ENCODE measurements around the gene STX17. TPM values are rescaled to one million over a fixed set of nuclear protein-coding genes. Genes with fewer than 3 reads are reported as not detected.

Gene STX17
- total and polyA plus RNA-seq, 4 experiments from 2014 or later = 18.8 to 61.5 (median 41.1) TPM

DNA sequence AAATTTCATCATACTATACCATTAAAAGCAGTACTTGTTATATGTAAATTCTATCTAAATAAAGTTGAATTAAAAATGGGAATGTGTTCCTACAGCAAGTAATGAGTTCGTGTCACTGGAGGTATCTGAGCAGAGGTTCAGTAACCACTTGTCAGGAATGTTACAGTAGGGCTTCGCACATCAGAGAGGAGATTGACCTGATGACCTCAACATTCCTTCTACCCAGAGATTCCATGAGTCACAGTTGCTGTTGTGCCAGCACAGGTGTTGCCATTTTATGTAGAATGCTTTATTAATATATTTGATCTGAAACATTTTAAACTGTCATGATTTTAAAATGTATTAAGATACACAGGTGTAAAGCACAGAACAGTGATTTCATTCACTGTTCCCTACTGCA, 60.3 kb downstream of the STX17 start:
- peaks cover 25% of the 10 kb centered on the region for H3K36me3 ChIP-seq (ENCODE audit: insufficient read depth, low read length)
- no peak overlapping the region for H3K27ac ChIP-seq (ENCODE audit: low read depth, low read length)
- H3K4me3 ChIP-seq (ENCODE audit: low read length in 2 of 2) = no peak overlapping the region
- DNase-seq = no peak
- H3K36me3 Mint-ChIP-seq = peaks cover 59 to 64% of the 10 kb centered on the region in 2 donors
- intact Hi-C loops (cut with micrococcal nuclease) = no loop called here
- no peaks in the 10 kb centered on the region for H3K27me3 ChIP-seq (ENCODE audit: insufficient read depth, low read length)
- no peaks in the 10 kb centered on the region for H3K9me3 Mint-ChIP-seq
- no peaks in the 10 kb centered on the region for H3K9me3 ChIP-seq (ENCODE audit: control insufficient read depth in 1 of 2, low read length in 2 of 2)
- ChIA-PET CTCF (ENCODE audit: partially characterized antibody) (no interaction called here), POLR2A (ENCODE audit: partially characterized antibody) (no interaction called here)
- H3K4me1 ChIP-seq (ENCODE audit: insufficient read depth, low read length) = no peaks in the 10 kb centered on the region
- peaks cover 0 to 3% (median 0%) of the 10 kb centered on the region in 4 donors for H3K4me1 Mint-ChIP-seq
- H3K27ac Mint-ChIP-seq = peak overlapping the region in 1 of 7 donors; percentile 43
- no peak overlapping the region for H3K4me3 Mint-ChIP-seq
- H3K27me3 Mint-ChIP-seq = no peaks in the 10 kb centered on the region

DNA sequence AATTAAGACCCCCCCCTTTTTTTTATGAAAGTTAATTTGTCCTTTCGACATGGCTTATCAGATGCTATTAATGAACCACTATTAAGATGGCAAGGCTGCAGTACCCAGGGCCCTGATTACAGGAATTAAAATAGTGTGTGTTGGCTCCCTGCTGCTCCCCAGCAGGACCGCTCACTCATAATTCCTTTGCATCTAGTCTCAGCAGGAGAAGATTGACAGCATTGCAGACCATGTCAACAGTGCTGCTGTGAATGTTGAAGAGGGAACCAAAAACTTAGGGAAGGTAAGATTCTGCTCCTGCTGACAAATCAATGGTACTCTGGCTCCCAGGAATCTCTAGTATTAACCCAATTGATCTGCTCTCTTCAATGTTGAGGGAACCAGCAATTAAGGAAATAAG, 61.0 kb downstream of the STX17 start:
- peaks cover 55 to 60% of the 10 kb centered on the region in 2 donors for H3K36me3 Mint-ChIP-seq
- no peak overlapping the region for H3K4me3 Mint-ChIP-seq

DNA sequence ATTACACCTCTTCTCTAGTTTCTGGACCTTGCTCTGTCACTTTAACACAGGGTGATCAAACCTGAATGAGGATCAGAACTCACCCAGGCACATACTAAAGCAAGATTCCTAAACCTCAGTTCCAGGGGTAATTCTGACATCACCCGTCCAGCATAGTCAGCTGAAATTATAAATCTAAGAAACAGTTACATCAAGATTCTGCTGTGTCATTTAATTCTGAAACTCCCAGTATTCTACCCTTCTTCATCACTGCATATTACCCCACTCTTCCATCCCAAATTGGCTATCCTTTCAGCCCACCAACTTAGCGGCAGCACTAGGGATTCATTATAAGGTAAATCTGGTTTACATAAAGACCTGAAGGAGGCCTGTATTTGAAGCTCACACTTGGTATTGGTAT, 64.0 kb downstream of the STX17 start:
- H3K9me3 ChIP-seq (ENCODE audit: control insufficient read depth in 1 of 2, low read length in 2 of 2) = no peaks in the 10 kb centered on the region
- Mint-ChIP-seq H3K27ac (peak overlapping the region in 2 of 7 donors; percentile 14 to 42), H3K9me3 (no peaks in the 10 kb centered on the region), H3K4me1 (peaks cover 0 to 3% (median 0%) of the 10 kb centered on the region in 4 donors), H3K36me3 (peaks cover 43 to 52% of the 10 kb centered on the region in 2 donors), H3K27me3 (no peaks in the 10 kb centered on the region), H3K4me3 (no peak overlapping the region)
- H3K4me1 ChIP-seq (ENCODE audit: insufficient read depth, low read length) = no peaks in the 10 kb centered on the region
- CTCF ChIA-PET (ENCODE audit: partially characterized antibody) = interaction anchor here (1.8 kb wide), 1 partner anchor 11 kb away, joined by 3 read pairs; no protein-coding TSS in a partner anchor
- peaks cover 21% of the 10 kb centered on the region for H3K36me3 ChIP-seq (ENCODE audit: insufficient read depth, low read length)
- no peak overlapping the region for H3K4me3 ChIP-seq (ENCODE audit: low read length in 2 of 2)
- POLR2A ChIA-PET (ENCODE audit: partially characterized antibody) = no interaction called here
- DNase-seq = no peak
- intact Hi-C loops (cut with micrococcal nuclease) = no loop called here
- H3K27me3 ChIP-seq (ENCODE audit: insufficient read depth, low read length) = no peaks in the 10 kb centered on the region
- no peak overlapping the region for H3K27ac ChIP-seq (ENCODE audit: low read depth, low read length)

More for the DNA sequence above, 61.0 kb downstream of the STX17 start:
- intact Hi-C loops (cut with micrococcal nuclease) = no loop called here
- H3K27me3 ChIP-seq (ENCODE audit: insufficient read depth, low read length) = no peaks in the 10 kb centered on the region
- no peak overlapping the region for H3K4me3 ChIP-seq (ENCODE audit: low read length in 2 of 2)
- ChIA-PET CTCF (ENCODE audit: partially characterized antibody) (no interaction called here), POLR2A (ENCODE audit: partially characterized antibody) (no interaction called here)
- H3K9me3 ChIP-seq (ENCODE audit: control insufficient read depth in 1 of 2, low read length in 2 of 2) = no peaks in the 10 kb centered on the region
- H3K36me3 ChIP-seq (ENCODE audit: insufficient read depth, low read length) = peaks cover 25% of the 10 kb centered on the region
- no peak overlapping the region for H3K27ac ChIP-seq (ENCODE audit: low read depth, low read length)
- H3K9me3 Mint-ChIP-seq = no peaks in the 10 kb centered on the region
- no peaks in the 10 kb centered on the region for H3K27me3 Mint-ChIP-seq
- no peaks in the 10 kb centered on the region for H3K4me1 ChIP-seq (ENCODE audit: insufficient read depth, low read length)
- DNase-seq = no peak
- peaks cover 0 to 3% (median 0%) of the 10 kb centered on the region in 4 donors for H3K4me1 Mint-ChIP-seq
- H3K27ac Mint-ChIP-seq = peak overlapping the region in 5 of 7 donors; percentile 24 to 65 (median 60)

DNA sequence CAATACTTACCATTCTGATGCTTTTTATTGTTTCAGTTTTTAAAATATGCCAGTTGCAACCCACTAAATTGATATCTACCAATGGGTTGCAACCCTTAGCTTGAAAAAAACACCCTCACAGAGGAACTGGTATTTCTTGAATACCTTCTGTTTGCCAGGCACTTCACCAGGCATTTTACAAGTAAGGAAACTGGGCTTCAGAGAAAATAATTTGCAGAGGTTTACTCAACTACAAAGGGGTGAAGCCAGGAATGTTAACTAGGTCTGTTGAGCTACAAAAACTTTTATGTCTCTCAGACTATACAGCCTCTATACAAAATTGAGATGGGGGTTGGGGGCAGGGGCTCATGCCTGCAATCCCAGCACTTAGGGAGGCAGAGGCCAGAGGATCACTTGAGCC, 65.0 kb downstream of the STX17 start:
- no peak for DNase-seq
- intact Hi-C loops (cut with micrococcal nuclease) = no loop called here
- Histone ChIP-seq H3K4me1 (ENCODE audit: insufficient read depth, low read length) (no peaks in the 10 kb centered on the region), H3K4me3 (ENCODE audit: low read length in 2 of 2) (no peak overlapping the region), H3K9me3 (ENCODE audit: control insufficient read depth in 1 of 2, low read length in 2 of 2) (no peaks in the 10 kb centered on the region), H3K27ac (ENCODE audit: low read depth, low read length) (no peak overlapping the region), H3K27me3 (ENCODE audit: insufficient read depth, low read length) (no peaks in the 10 kb centered on the region), H3K36me3 (ENCODE audit: insufficient read depth, low read length) (peaks cover 21% of the 10 kb centered on the region)
- no peak overlapping the region for H3K27ac Mint-ChIP-seq
- ChIA-PET CTCF (ENCODE audit: partially characterized antibody) (interaction anchor here (0.7 to 1.8 kb wide), 3 partner anchors 10 to 147 kb away, joined by 3 read pairs; no protein-coding TSS in a partner anchor), POLR2A (ENCODE audit: partially characterized antibody) (no interaction called here)
- peaks cover 44 to 54% of the 10 kb centered on the region in 2 donors for H3K36me3 Mint-ChIP-seq
- no peak overlapping the region for H3K4me3 Mint-ChIP-seq
- H3K27me3 Mint-ChIP-seq = no peaks in the 10 kb centered on the region
- no peaks in the 10 kb centered on the region for H3K9me3 Mint-ChIP-seq
- no peaks in the 10 kb centered on the region for H3K4me1 Mint-ChIP-seq

DNA sequence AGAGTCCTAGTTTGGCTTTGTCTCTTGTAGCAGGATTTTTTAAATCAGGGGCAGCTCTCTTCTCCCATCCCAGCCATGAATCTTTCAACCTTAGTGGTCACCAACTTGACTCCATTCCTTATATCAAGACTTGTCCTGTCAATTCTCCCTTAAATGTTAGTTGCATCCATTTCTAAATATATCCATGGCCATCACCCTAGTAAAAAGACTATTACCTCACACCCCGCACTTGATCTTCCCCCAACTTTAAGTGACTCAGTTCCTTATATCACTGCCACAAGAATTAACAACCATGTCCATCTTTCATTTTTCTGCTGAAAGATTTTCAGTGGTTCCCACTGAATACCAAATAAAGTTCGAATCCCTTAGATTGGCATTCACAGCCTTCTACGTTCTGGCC, 67.0 kb downstream of the STX17 start:
- H3K27me3 ChIP-seq (ENCODE audit: insufficient read depth, low read length) = no peaks in the 10 kb centered on the region
- ChIA-PET CTCF (ENCODE audit: partially characterized antibody) (no interaction called here), POLR2A (ENCODE audit: partially characterized antibody) (no interaction called here)
- H3K9me3 ChIP-seq (ENCODE audit: control insufficient read depth in 1 of 2, low read length in 2 of 2) = no peaks in the 10 kb centered on the region
- peaks cover 20% of the 10 kb centered on the region for H3K36me3 ChIP-seq (ENCODE audit: insufficient read depth, low read length)
- H3K4me1 ChIP-seq (ENCODE audit: insufficient read depth, low read length) = no peaks in the 10 kb centered on the region
- Mint-ChIP-seq H3K36me3 (peaks cover 37 to 41% of the 10 kb centered on the region in 2 donors), H3K4me3 (no peak overlapping the region), H3K9me3 (no peaks in the 10 kb centered on the region), H3K4me1 (peaks cover 0 to 4% (median 0%) of the 10 kb centered on the region in 4 donors), H3K27ac (no peak overlapping the region), H3K27me3 (no peaks in the 10 kb centered on the region)
- no peak overlapping the region for H3K4me3 ChIP-seq (ENCODE audit: low read length in 2 of 2)
- no peak for DNase-seq
- H3K27ac ChIP-seq (ENCODE audit: low read depth, low read length) = no peak overlapping the region
- intact Hi-C loops (cut with micrococcal nuclease) = no loop called here

DNA sequence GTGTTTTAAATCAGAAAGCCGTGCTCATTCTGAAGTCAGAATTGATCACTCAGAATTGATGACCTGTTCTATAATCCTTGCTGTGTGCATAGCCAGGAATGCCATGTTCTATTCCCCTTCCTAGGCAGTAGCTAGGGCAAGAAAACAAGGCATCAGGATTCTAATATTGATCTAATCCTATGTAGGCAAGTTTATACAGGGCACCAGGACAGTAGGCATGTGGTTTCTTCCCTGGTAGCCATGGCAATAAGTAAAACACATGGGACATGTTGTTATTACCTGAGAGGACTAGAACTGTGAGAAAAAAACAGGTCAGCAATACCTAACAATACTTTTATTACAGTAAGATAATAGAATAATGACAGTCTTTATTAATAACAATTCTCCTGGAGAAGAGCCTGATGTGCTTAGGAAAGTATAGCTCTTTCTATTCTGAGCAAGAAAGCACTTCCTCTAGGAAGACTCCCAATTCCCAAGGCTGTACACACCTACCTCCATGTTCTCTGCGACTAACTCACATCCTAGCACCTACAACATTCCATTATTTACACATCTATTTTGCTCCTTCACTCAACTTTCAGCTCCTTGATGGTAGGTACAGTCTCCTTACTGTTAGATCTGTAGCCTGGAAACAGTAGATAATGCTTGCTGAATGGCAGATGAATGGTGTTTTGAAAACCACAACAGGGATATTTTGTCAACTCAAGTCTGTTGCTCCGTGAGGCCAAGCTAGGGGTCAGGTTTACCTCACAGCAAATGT, 70.8 kb downstream of the STX17 start:
- H3K36me3 ChIP-seq (ENCODE audit: insufficient read depth, low read length) = peaks cover 5% of the 10 kb centered on the region
- no peaks in the 10 kb centered on the region for H3K27me3 Mint-ChIP-seq
- no peak overlapping the region for H3K27ac ChIP-seq (ENCODE audit: low read depth, low read length)
- H3K4me3 Mint-ChIP-seq = no peak overlapping the region
- H3K27ac Mint-ChIP-seq = peak overlapping the region in 3 of 7 donors; percentile 37 to 43 (median 38)
- CTCF ChIA-PET (ENCODE audit: partially characterized antibody) = interaction anchor here (1.2 to 1.7 kb wide), 2 partner anchors 11 to 153 kb away, joined by 3 to 6 read pairs; no protein-coding TSS in a partner anchor
- no peak for DNase-seq
- H3K27me3 ChIP-seq (ENCODE audit: insufficient read depth, low read length) = no peaks in the 10 kb centered on the region
- no peaks in the 10 kb centered on the region for H3K9me3 Mint-ChIP-seq
- POLR2A ChIA-PET (ENCODE audit: partially characterized antibody) = no interaction called here
- no peaks in the 10 kb centered on the region for H3K9me3 ChIP-seq (ENCODE audit: control insufficient read depth in 1 of 2, low read length in 2 of 2)
- peaks cover 0 to 4% (median 0%) of the 10 kb centered on the region in 4 donors for H3K4me1 Mint-ChIP-seq
- no peak overlapping the region for H3K4me3 ChIP-seq (ENCODE audit: low read length in 2 of 2)
- intact Hi-C loops (cut with micrococcal nuclease) = no loop called here
- no peaks in the 10 kb centered on the region for H3K4me1 ChIP-seq (ENCODE audit: insufficient read depth, low read length)
- H3K36me3 Mint-ChIP-seq = peaks cover 20 to 32% of the 10 kb centered on the region in 2 donors

DNA sequence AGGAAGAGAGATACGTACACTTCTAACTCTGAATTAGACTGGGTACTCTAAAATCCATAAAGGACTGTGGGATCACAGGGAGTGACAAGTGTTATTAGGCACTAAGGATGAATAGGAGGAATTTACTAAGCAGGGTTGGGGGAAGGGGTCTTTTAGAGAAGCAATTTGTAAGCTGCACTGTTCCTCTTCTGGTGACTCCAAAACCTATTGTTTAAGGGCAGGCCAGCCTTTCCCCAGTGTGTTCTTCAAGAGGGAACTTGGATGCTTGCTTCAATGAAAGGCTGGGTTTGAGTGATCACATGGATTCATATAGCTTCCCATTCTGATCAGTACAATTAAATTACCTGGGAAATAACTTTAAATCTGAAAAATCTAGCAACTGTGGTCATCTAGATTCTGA, 71.8 kb downstream of the STX17 start:
- Mint-ChIP-seq H3K36me3 (peaks cover 20 to 35% of the 10 kb centered on the region in 2 donors), H3K27ac (peak overlapping the region in 2 of 7 donors; percentile 73 to 76), H3K27me3 (no peaks in the 10 kb centered on the region), H3K9me3 (no peaks in the 10 kb centered on the region), H3K4me3 (no peak overlapping the region), H3K4me1 (peaks cover 0 to 4% (median 0%) of the 10 kb centered on the region in 4 donors)
- H3K9me3 ChIP-seq (ENCODE audit: control insufficient read depth in 1 of 2, low read length in 2 of 2) = no peaks in the 10 kb centered on the region
- CTCF ChIA-PET (ENCODE audit: partially characterized antibody) = interaction anchor here (1.0 to 1.7 kb wide), 4 partner anchors 10 to 154 kb away, joined by 3 to 6 read pairs (median 3); no protein-coding TSS in a partner anchor
- POLR2A ChIA-PET (ENCODE audit: partially characterized antibody) = no interaction called here
- intact Hi-C loops (cut with micrococcal nuclease) = no loop called here
- H3K4me3 ChIP-seq (ENCODE audit: low read length in 2 of 2) = no peak overlapping the region
- H3K27me3 ChIP-seq (ENCODE audit: insufficient read depth, low read length) = no peaks in the 10 kb centered on the region
- no peak for DNase-seq
- no peaks in the 10 kb centered on the region for H3K4me1 ChIP-seq (ENCODE audit: insufficient read depth, low read length)
- no peak overlapping the region for H3K27ac ChIP-seq (ENCODE audit: low read depth, low read length)
- H3K36me3 ChIP-seq (ENCODE audit: insufficient read depth, low read length) = peaks cover 5% of the 10 kb centered on the region

Measured in CD4-positive, alpha-beta memory T cell (primary cell).